VCaP (cell line): ENCODE data around the gene MAFF.
A peak's percentile ranks its signal among the peaks of the same experiment; 100 is the strongest.

Experiments
- H3K27ac ChIP-seq: fragments of 450-650 bp; 2 replicates; pipeline ENCODE4 v1.5.1; 2017
- TF ChIP-seq, protein P1 (sequence below): fragments of 450-650 bp; conservative IDR thresholded peaks from 2 replicates; pipeline ENCODE4 v1.5.1; 2017; ENCODE audit warnings: mild to moderate bottlenecking, moderate library complexity

MAFF gene

DNA sequence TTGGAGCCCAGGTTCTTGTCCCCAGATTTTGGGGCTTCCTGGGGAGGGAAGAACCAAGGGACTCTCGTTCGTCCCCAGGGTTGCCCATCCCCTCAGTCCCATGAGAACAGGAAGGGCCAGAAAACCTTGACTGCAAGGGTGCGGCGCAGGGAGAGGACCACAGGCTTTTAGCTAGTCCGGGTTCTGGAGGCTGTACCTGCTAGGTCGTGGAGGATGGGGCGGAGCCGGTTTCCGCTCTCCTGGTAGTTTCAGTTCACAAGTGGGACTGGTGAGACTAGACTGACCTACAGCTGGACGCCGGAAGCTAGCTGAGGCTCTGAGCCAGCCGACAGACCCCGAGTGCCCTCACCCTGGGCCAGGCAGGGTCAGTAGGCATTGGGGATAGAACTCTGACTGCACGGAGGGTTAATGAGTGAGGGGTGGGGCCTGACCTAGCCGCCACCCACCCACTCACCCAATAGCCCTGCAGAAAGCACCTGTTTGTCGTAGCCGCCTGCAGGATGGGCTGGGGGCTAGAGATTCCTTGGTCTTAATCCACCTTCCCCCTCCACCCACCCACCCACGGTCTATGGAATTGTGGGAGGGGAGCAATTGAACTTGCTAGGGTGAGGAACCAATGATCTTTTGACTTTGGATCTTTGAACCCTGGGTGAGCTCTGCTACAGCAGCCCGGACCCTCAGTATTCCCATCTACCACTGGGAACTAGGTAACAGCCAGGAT, 1.5 kb downstream of the MAFF start:
- TF ChIP-seq, protein P1, sequence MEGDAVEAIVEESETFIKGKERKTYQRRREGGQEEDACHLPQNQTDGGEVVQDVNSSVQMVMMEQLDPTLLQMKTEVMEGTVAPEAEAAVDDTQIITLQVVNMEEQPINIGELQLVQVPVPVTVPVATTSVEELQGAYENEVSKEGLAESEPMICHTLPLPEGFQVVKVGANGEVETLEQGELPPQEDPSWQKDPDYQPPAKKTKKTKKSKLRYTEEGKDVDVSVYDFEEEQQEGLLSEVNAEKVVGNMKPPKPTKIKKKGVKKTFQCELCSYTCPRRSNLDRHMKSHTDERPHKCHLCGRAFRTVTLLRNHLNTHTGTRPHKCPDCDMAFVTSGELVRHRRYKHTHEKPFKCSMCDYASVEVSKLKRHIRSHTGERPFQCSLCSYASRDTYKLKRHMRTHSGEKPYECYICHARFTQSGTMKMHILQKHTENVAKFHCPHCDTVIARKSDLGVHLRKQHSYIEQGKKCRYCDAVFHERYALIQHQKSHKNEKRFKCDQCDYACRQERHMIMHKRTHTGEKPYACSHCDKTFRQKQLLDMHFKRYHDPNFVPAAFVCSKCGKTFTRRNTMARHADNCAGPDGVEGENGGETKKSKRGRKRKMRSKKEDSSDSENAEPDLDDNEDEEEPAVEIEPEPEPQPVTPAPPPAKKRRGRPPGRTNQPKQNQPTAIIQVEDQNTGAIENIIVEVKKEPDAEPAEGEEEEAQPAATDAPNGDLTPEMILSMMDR: no peak
- H3K27ac ChIP-seq: peak overlapping the region; percentile 89

DNA sequence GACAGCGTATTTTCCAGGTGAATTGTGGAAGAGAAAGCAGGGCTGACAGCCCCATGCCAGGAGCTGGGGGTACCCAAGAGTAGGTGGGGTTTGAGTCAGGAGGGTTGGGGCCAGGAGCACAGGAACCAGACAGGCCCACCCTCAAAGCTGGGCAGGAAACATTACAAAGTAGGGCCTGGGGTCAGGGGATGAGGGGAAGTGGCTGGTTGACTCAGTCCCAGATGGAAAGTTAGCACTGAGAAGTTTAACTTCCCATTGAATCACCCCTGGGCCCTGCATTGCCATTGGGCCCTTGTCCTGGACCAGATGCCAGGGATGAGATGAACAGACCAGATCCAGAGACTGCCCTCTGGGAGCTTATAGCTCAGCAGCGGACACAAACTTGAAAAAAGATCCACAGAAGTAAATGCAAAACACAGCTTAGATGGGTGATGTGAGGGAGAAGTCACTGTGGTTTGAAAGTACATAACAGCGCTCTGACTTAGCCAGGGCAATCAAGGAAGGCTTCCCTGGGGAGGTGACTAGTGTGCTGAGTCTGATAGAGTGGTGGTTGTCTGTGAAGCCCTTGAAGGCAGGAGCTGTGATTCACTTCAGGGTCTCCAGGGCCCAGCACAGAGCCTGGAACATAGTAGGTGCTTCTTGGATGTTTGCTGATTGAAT, 2.2 kb downstream of the MAFF start:
- TF ChIP-seq, protein P1: no peak

DNA sequence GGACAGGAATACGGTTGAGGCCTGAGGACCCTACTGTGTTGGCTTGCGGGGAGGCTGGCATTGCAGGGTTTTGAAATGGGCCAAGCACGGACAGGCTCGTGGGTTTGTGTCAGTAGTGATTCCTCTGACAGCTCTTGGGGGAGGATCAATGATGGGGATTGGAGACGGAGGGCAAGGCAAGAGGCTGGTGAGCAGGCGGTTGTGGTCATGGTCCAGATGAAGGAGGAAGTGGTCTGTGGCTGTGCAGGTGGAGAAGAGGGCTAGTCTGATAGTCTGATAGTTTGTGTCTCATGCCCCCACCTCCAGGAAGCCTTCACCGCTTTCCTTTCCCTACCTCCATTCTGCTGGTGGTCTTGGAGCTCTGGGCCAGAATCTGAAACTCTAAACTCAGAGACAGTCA, 3.0 kb downstream of the MAFF start:
- TF ChIP-seq, protein P1: no peak
- H3K27ac ChIP-seq: no peak overlapping the region

More for the DNA sequence above, 2.2 kb downstream of the MAFF start:
- peak overlapping the region; percentile 89 for H3K27ac ChIP-seq

DNA sequence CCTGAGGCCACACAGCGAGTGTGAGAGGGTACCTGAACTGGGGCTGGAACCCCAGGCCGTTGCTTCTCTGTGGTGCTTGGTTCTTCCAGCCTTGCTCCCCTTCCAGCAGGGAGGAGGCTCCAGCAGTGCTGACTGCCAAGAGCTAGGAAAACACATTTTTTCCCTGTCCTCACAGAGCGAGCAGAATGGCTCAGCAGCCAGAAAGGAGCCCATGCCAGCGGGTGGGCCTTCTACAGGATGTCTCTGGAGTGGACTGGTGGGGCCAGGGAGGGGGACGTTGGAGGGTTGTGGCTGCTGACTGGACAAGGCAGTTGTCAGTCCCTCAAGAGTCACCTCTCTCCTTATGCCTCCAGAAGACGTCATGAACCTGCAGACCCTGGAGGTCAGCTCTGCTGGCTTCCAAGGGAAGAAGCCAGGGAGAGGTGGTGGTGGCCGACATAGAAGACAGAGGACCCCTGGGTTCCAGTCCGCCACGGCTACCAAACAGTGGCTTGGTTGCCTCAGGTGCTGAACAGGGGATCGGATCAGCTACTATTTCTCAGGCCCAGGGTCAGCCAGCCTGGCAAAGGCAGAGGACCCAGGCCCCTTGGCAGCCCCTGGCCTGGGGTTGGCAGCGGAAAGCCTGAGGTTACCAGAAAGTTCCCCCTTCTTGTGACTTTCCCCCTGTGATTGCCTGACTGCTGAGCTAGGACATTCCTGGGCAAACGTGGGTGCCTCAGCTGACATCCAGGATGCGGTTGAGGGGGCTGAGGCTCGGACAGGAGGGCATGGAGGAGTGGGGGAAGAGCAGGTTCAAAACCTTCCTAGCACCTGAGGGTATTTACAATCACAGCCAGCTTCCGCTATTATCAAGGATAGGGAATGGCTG, 3.7 kb downstream of the MAFF start:
- no peak overlapping the region for H3K27ac ChIP-seq
- TF ChIP-seq, protein P1: no peak

DNA sequence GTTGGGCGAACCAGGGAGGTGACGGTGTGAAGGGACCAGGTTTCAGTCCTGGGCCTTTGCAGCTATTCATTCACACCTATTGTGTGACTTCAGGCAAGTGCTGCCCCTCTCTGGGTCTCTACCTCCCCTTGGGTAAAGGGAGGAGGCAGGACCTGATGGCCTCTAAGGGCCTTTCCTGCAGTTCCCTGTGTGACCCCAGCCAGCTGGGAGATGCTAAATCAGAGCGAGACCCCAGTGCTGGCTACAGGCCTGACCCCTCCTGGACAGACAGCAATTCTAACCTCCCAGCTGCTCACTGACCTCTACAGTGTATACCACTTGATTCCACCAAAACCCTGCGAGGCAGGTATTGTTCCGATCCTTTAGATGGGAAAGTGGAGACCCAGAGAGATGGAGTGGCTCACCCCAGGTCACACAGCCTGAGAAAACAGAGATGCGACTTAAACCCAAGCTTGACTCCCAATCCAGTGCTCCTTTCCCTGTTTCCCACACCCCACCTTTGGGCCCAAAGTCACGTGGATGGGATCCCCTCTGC, 6.2 kb downstream of the MAFF start:
- TF ChIP-seq, protein P1: no peak
- no peak overlapping the region for H3K27ac ChIP-seq

DNA sequence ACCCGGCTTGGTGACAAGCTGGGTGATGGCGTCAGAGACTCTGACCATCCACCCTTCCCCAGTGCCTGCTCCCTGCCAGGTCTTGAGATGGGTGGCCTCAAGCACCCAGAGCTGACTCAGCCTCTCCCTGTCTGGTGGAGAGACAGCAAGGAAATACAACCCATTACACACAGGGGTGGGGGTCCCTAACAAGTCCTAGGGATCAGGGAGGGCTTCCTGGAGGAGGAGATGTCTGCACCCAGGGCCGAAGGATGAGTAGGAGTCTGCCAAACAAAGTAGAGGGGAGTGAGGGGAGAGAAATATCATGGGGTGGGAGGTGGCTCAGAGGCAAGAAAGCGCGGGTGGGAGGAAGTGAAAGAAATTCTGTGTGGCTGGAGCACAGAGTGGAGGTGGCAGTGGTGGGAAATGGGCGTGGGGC, 6.8 kb downstream of the MAFF start:
- TF ChIP-seq, protein P1: no peak
- no peak overlapping the region for H3K27ac ChIP-seq

DNA sequence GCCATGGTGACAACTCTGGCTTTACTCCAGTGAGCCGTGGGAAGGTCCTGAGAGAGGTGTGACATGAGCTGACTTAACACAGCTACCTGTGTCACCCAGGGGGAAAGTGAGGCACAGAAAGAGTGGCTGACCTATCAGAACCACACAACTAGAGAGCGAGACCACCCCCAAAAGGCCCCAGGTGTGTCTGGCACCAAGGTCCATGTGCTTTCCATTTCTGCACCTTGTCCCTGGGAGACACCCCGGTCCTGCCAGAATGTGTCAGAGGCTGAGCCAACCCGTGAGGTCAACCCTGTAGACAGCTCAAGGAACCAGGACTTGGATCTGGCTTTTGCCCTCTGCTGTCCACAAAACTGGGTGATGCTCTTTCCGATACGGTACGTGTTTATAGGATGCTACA, 9.8 kb downstream of the MAFF start:
- H3K27ac ChIP-seq: no peak overlapping the region
- TF ChIP-seq, protein P1: no peak
